IPS-18a (cell line): ENCODE data around the gene TTC22.

ENCODE experiments used
- H3K27ac ChIP-seq: one replicate; pipeline ENCODE4 v1.5.1; 2013; ENCODE audit warnings: low read length
- H3K27me3 ChIP-seq: one replicate; pipeline ENCODE4 v1.6.1; 2013; ENCODE audit warnings: mild to moderate bottlenecking, low read length; ENCODE audit not compliant: control insufficient read depth, insufficient read depth
- H3K36me3 ChIP-seq: one replicate; pipeline ENCODE4 v1.6.1; 2013; ENCODE audit warnings: low read depth, low read length; ENCODE audit not compliant: control insufficient read depth
- H3K4me1 ChIP-seq: one replicate; pipeline ENCODE4 v1.6.1; 2013; ENCODE audit warnings: low read depth, low read length; ENCODE audit not compliant: control insufficient read depth
- H3K4me3 ChIP-seq: one replicate; pipeline ENCODE4 v1.5.1; 2013; ENCODE audit warnings: low read length
- H3K9ac ChIP-seq: one replicate; pipeline ENCODE4 v1.6.1; 2013; ENCODE audit warnings: mild to moderate bottlenecking, low read length, moderate library complexity
- H3K9me3 ChIP-seq: one replicate; pipeline ENCODE4 v1.6.1; 2013; ENCODE audit warnings: low read depth, low read length; ENCODE audit not compliant: control insufficient read depth

Gene TTC22

GRCh38 chr1:54741531-54741930 is 59.6 kb downstream of the TTC22 start:
- no peak overlapping the region for H3K27ac ChIP-seq
- no peaks in the 10 kb centered on the region for H3K9me3 ChIP-seq
- no peaks in the 10 kb centered on the region for H3K4me1 ChIP-seq
- H3K4me3 ChIP-seq, result no peak overlapping the region
- H3K36me3 ChIP-seq, result peaks cover 37% of the 10 kb centered on the region
- H3K9ac ChIP-seq, result no peak overlapping the region
- no peaks in the 10 kb centered on the region for H3K27me3 ChIP-seq

DNA sequence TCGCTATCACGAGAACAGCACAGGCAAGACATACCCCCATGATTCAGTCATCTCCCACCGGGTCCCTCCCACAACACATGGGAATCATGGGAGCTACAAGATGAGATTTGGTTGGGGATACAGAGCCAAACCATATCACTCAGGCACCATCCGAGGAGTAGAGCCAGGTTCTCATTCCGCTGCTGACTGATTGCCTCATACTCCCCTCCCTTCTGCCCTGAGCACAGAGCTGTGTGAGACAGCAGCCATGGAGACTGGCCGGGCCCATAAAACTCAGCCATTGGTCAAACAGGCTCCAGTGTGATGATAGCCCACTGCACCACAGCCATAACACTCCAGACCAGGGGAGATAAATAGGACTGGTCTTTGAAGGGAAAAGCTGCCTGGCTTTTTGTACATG is 62.9 kb downstream of the TTC22 start:
- peaks cover 47% of the 10 kb centered on the region for H3K36me3 ChIP-seq
- H3K9me3 ChIP-seq, result no peaks in the 10 kb centered on the region
- H3K27me3 ChIP-seq, result no peaks in the 10 kb centered on the region
- no peak overlapping the region for H3K9ac ChIP-seq
- no peak overlapping the region for H3K27ac ChIP-seq
- H3K4me3 ChIP-seq, result no peak overlapping the region
- no peaks in the 10 kb centered on the region for H3K4me1 ChIP-seq

DNA sequence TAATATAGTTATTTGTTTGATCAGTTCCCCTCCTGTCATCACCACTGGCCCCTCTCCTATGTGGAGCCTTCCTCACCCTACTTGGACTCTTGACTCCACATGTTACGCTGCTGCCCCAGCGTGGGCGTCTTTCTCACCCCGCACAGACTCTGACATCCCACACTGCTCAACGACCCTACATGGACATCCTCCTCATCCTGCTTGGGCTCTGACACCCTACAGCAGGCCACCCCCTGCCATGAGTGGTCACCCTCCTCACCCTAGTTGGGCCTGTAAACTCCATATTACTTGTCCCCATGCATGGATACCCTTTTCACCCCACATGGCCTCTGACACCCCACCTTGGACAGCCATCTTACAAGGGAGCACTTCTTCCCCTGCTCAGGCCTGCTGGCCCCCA is 64.4 kb downstream of the TTC22 start:
- Histone ChIP-seq H3K27me3 (no peaks in the 10 kb centered on the region), H3K4me1 (no peaks in the 10 kb centered on the region), H3K9ac (no peak overlapping the region), H3K27ac (no peak overlapping the region), H3K9me3 (no peaks in the 10 kb centered on the region), H3K36me3 (peaks cover 43% of the 10 kb centered on the region), H3K4me3 (no peak overlapping the region)
